22Rv1 (cell line): Measurements from ENCODE around the gene SPATA6L.

ENCODE experiments used
- CTCF ChIP-seq: fragments of 450-650 bp; IDR thresholded peaks from 2 replicates; pipeline ENCODE4 v1.5.1; 2017; ENCODE audit warnings: mild to moderate bottlenecking
- ZFX ChIP-seq: fragments of 450-650 bp; IDR thresholded peaks from 2 replicates; pipeline ENCODE4 v1.6.1; 2017; ENCODE audit warnings: antibody characterized with exemption, borderline replicate concordance

GRCh38 chr9:4654538-4654937 is 11.7 kb downstream of the SPATA6L start:
- TF ChIP-seq CTCF (no peak), ZFX (no peak)
